Measurements from ENCODE around the gene SMPD3. TPM values are rescaled to one million over a fixed set of nuclear protein-coding genes. Genes with fewer than 3 reads are reported as not detected.

The SMPD3 gene
- total RNA-seq, 1 experiment from 2014 or later: 0.89 TPM

- H3K36me3 ChIP-seq (ENCODE audit: control insufficient read depth in 1 of 2, insufficient read depth in 2 of 2, low read length in 2 of 2): no peaks in the 10 kb centered on the region
- no peak overlapping the region for H3K9ac ChIP-seq (ENCODE audit: low read length)
- no peak overlapping the region for H3K4me2 ChIP-seq (ENCODE audit: low read length)
- RAD21 ChIA-PET (ENCODE audit: low non-redundant PET in 1 of 2, low total read pairs in 2 of 2, uncharacterized antibody in 2 of 2, unreplicated experiment in 2 of 2): no interaction called here
- H4K20me1 ChIP-seq (ENCODE audit: insufficient read depth): no peaks in the 10 kb centered on the region
- no peak overlapping the region for H3K4me3 ChIP-seq (replicated peaks in 1 of 2; ENCODE audit: low read depth in 1 of 2, low read length in 2 of 2)
- no TSS peak for BruUV-seq (replicated peaks)
- intact Hi-C loops (cut with micrococcal nuclease): no loop called here
- no peak overlapping the region for H3K27ac ChIP-seq (ENCODE audit: low read depth, low read length)
- CTCF ChIA-PET: no interaction called here
- H3K4me1 ChIP-seq (ENCODE audit: control insufficient read depth in 1 of 2, insufficient read depth in 2 of 2, low read length in 2 of 2): peaks cover 0 to 6% of the 10 kb centered on the region in 2 experiments; a peak in 1 of 4 replicates
- ATAC-seq (no peak), DNase-seq (ENCODE audit: low read depth, low spot score) (no peak)
- no peak for TF ChIP-seq FOSL1 (IDR thresholded peaks at IDR 0.05; ENCODE audit: low read depth)
- TF ChIP-seq ZNF274 (IDR thresholded peaks at IDR 0.05; ENCODE audit: low read depth, low read length): no peak
- no peak for TF ChIP-seq EGR1 (IDR thresholded peaks at IDR 0.05; ENCODE audit: low read depth)
- TF ChIP-seq, protein P1, sequence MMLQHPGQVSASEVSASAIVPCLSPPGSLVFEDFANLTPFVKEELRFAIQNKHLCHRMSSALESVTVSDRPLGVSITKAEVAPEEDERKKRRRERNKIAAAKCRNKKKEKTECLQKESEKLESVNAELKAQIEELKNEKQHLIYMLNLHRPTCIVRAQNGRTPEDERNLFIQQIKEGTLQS (IDR thresholded peaks at IDR 0.05): no peak
- TF ChIP-seq JUND (IDR thresholded peaks at IDR 0.05): no peak
- TF ChIP-seq YY1 (IDR thresholded peaks at IDR 0.05; ENCODE audit: extremely low read depth, insufficient replicate concordance, low read depth, low read length): no peak
- no peaks in the 10 kb centered on the region for H3K9me2 ChIP-seq (ENCODE audit: insufficient read depth)
- no peaks in the 10 kb centered on the region for H3K79me2 ChIP-seq (ENCODE audit: insufficient read depth, low read length)
- no peaks in the 10 kb centered on the region for H3K9me3 ChIP-seq (ENCODE audit: control insufficient read depth in 1 of 2, insufficient read depth in 1 of 2, low read depth in 1 of 2, low read length in 2 of 2)
- no peaks in the 10 kb centered on the region for H3K27me3 ChIP-seq (ENCODE audit: insufficient read depth, low read length)
- POLR2A ChIA-PET: no interaction called here
- no peak overlapping the region for H2AFZ ChIP-seq (ENCODE audit: low read depth, low read length, poor library complexity, severe bottlenecking)
Observed at GRCh38 chr16:68369168-68369567, 79.1 kb downstream of the SMPD3 start.

GRCh38 chr16:68368301-68368888 is 79.9 kb downstream of the SMPD3 start:
- no peak for ATAC-seq
- H3K36me3 ChIP-seq (ENCODE audit: control insufficient read depth in 1 of 2, insufficient read depth in 2 of 2, low read length in 2 of 2): no peaks in the 10 kb centered on the region
- intact Hi-C loops (cut with micrococcal nuclease): no loop called here
- no TSS peak for BruUV-seq (replicated peaks)
- no peaks in the 10 kb centered on the region for H3K27me3 ChIP-seq (ENCODE audit: insufficient read depth, low read length)
- H3K4me2 ChIP-seq (ENCODE audit: low read length): no peak overlapping the region
- peaks cover 0 to 6% of the 10 kb centered on the region in 2 experiments; a peak in 1 of 4 replicates for H3K4me1 ChIP-seq (ENCODE audit: control insufficient read depth in 1 of 2, insufficient read depth in 2 of 2, low read length in 2 of 2)
- ChIA-PET RAD21 (ENCODE audit: low non-redundant PET in 1 of 2, low total read pairs in 2 of 2, uncharacterized antibody in 2 of 2, unreplicated experiment in 2 of 2) (no interaction called here), CTCF (interaction anchor here (0.9 kb wide), 1 partner anchor 152 kb away, joined by 3 read pairs; no protein-coding TSS in a partner anchor), POLR2A (no interaction called here)
- H4K20me1 ChIP-seq (ENCODE audit: insufficient read depth): no peaks in the 10 kb centered on the region
- no peaks in the 10 kb centered on the region for H3K9me2 ChIP-seq (ENCODE audit: insufficient read depth)
- H3K79me2 ChIP-seq (ENCODE audit: insufficient read depth, low read length): no peaks in the 10 kb centered on the region
- DNase-seq (ENCODE audit: low read depth, low spot score): no peak
- H3K9me3 ChIP-seq (ENCODE audit: control insufficient read depth in 1 of 2, insufficient read depth in 1 of 2, low read depth in 1 of 2, low read length in 2 of 2): no peaks in the 10 kb centered on the region
- no peak overlapping the region for H3K9ac ChIP-seq (ENCODE audit: low read length)
- H3K4me3 ChIP-seq (replicated peaks in 1 of 2; ENCODE audit: low read depth in 1 of 2, low read length in 2 of 2): no peak overlapping the region
- H2AFZ ChIP-seq (ENCODE audit: low read depth, low read length, poor library complexity, severe bottlenecking): no peak overlapping the region
- no peak overlapping the region for H3K27ac ChIP-seq (ENCODE audit: low read depth, low read length)
- TF ChIP-seq RAD21 (IDR thresholded peaks at IDR 0.05; ENCODE audit: low read depth) (no peak), POLR2AphosphoS5 (IDR thresholded peaks at IDR 0.05; ENCODE audit: low read depth, low read length) (no peak), YY1 (IDR thresholded peaks at IDR 0.05; ENCODE audit: extremely low read depth, insufficient replicate concordance, low read depth, low read length) (no peak), SRF (IDR thresholded peaks at IDR 0.05; ENCODE audit: low read depth) (no peak), ELF1 (IDR thresholded peaks at IDR 0.05; ENCODE audit: borderline replicate concordance, low read depth) (no peak), EZH2phosphoT487 (IDR thresholded peaks at IDR 0.05; ENCODE audit: borderline replicate concordance) (no peak), FOSL1 (IDR thresholded peaks at IDR 0.05; ENCODE audit: low read depth) (no peak), ZFX (IDR thresholded peaks at IDR 0.05) (no peak), JUND (IDR thresholded peaks at IDR 0.05) (no peak), POLR2A (IDR thresholded peaks at IDR 0.05; ENCODE audit: borderline replicate concordance, extremely low read depth, insufficient read depth, insufficient read length) (no peak), CBX3 (IDR thresholded peaks at IDR 0.05; ENCODE audit: low read depth) (no peak), CEBPB (IDR thresholded peaks at IDR 0.05; ENCODE audit: low read depth) (no peak)
- TF ChIP-seq, protein P2, sequence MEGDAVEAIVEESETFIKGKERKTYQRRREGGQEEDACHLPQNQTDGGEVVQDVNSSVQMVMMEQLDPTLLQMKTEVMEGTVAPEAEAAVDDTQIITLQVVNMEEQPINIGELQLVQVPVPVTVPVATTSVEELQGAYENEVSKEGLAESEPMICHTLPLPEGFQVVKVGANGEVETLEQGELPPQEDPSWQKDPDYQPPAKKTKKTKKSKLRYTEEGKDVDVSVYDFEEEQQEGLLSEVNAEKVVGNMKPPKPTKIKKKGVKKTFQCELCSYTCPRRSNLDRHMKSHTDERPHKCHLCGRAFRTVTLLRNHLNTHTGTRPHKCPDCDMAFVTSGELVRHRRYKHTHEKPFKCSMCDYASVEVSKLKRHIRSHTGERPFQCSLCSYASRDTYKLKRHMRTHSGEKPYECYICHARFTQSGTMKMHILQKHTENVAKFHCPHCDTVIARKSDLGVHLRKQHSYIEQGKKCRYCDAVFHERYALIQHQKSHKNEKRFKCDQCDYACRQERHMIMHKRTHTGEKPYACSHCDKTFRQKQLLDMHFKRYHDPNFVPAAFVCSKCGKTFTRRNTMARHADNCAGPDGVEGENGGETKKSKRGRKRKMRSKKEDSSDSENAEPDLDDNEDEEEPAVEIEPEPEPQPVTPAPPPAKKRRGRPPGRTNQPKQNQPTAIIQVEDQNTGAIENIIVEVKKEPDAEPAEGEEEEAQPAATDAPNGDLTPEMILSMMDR (IDR thresholded peaks at IDR 0.05 in 2 of 3, conservative IDR thresholded peaks at IDR 0.05 in 1 of 3; ENCODE audit: borderline replicate concordance in 1 of 3, insufficient read depth in 1 of 3, low read depth in 2 of 3, low read length in 2 of 3): no peak
- TF ChIP-seq, protein P1 (IDR thresholded peaks at IDR 0.05): no peak

All from HCT116 (cell line).